ENCODE data around the gene UNK. TPM values are rescaled to one million over a fixed set of nuclear protein-coding genes. Genes with fewer than 3 reads are reported as not detected.

Gene UNK
- total RNA-seq, 1 experiment from 2014 or later: 27.8 TPM

GRCh38 chr17:75739801-75740200 lies 44.8 kb upstream of the UNK start:
- H3K27ac ChIP-seq: no peak overlapping the region
- no peaks in the 10 kb centered on the region for H3K79me2 ChIP-seq (ENCODE audit: low read depth)
- no TSS peak for BruUV-seq (replicated peaks)
- H3K9me2 ChIP-seq (ENCODE audit: insufficient read depth): no peaks in the 10 kb centered on the region
- H3K27me3 ChIP-seq (ENCODE audit: insufficient read depth, low read depth): no peaks in the 10 kb centered on the region
- peaks cover 22% of the 10 kb centered on the region for H3F3A ChIP-seq (ENCODE audit: insufficient read depth, low read depth)
- intact Hi-C loops (cut with micrococcal nuclease; ENCODE audit: unreplicated experiment): no loop called here
- no peak for DNase-seq
- no peak overlapping the region for H3K4me3 ChIP-seq
- no peaks in the 10 kb centered on the region for H3K9me3 ChIP-seq (ENCODE audit: insufficient read depth, low read depth)
- no peak overlapping the region for H2AFZ ChIP-seq
- peaks cover 6% of the 10 kb centered on the region; the same call in 1 of the 2 replicates for H3K36me3 ChIP-seq (ENCODE audit: low read depth)
- H3K4me1 ChIP-seq (replicated peaks; ENCODE audit: insufficient read depth): no peaks in the 10 kb centered on the region
- H4K20me1 ChIP-seq (ENCODE audit: insufficient read depth): peaks cover 6% of the 10 kb centered on the region
- ChIA-PET CTCF (no interaction called here), POLR2A (ENCODE audit: unreplicated experiment) (no interaction called here)
- H3K4me2 ChIP-seq: no peak overlapping the region
- no peak for TF ChIP-seq EZH2 (IDR thresholded peaks at IDR 0.05; ENCODE audit: low read depth)
- TF ChIP-seq, protein P1, sequence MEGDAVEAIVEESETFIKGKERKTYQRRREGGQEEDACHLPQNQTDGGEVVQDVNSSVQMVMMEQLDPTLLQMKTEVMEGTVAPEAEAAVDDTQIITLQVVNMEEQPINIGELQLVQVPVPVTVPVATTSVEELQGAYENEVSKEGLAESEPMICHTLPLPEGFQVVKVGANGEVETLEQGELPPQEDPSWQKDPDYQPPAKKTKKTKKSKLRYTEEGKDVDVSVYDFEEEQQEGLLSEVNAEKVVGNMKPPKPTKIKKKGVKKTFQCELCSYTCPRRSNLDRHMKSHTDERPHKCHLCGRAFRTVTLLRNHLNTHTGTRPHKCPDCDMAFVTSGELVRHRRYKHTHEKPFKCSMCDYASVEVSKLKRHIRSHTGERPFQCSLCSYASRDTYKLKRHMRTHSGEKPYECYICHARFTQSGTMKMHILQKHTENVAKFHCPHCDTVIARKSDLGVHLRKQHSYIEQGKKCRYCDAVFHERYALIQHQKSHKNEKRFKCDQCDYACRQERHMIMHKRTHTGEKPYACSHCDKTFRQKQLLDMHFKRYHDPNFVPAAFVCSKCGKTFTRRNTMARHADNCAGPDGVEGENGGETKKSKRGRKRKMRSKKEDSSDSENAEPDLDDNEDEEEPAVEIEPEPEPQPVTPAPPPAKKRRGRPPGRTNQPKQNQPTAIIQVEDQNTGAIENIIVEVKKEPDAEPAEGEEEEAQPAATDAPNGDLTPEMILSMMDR (conservative IDR thresholded peaks at IDR 0.05): no peak

GRCh38 chr17:75740215-75740614 lies 44.4 kb upstream of the UNK start:
- H3K9me2 ChIP-seq (ENCODE audit: insufficient read depth): no peaks in the 10 kb centered on the region
- DNase-seq: no peak
- intact Hi-C loops (cut with micrococcal nuclease; ENCODE audit: unreplicated experiment): no loop called here
- ChIA-PET POLR2A (ENCODE audit: unreplicated experiment) (interaction anchor here (0.7 kb wide), 1 partner anchor 51 kb away, joined by 3 read pairs; no protein-coding TSS in a partner anchor), CTCF (interaction anchor here (0.5 kb wide), 1 partner anchor 89 kb away, joined by 6 read pairs; no protein-coding TSS in a partner anchor)
- H2AFZ ChIP-seq: no peak overlapping the region
- no peak overlapping the region for H3K4me2 ChIP-seq
- H3K36me3 ChIP-seq (ENCODE audit: low read depth): peaks cover 8% of the 10 kb centered on the region; the same call in 1 of the 2 replicates
- no peaks in the 10 kb centered on the region for H3K4me1 ChIP-seq (replicated peaks; ENCODE audit: insufficient read depth)
- TF ChIP-seq, protein P1 (conservative IDR thresholded peaks at IDR 0.05): no peak
- TF ChIP-seq EZH2 (IDR thresholded peaks at IDR 0.05; ENCODE audit: low read depth): no peak
- no peak overlapping the region for H3K27ac ChIP-seq
- no peak overlapping the region for H3K4me3 ChIP-seq
- peaks cover 20% of the 10 kb centered on the region; the same call in 1 of the 2 replicates for H3F3A ChIP-seq (ENCODE audit: insufficient read depth, low read depth)
- H3K27me3 ChIP-seq (ENCODE audit: insufficient read depth, low read depth): no peaks in the 10 kb centered on the region
- no peaks in the 10 kb centered on the region for H3K79me2 ChIP-seq (ENCODE audit: low read depth)
- H3K9me3 ChIP-seq (ENCODE audit: insufficient read depth, low read depth): no peaks in the 10 kb centered on the region
- BruUV-seq (replicated peaks): no TSS peak
- H4K20me1 ChIP-seq (ENCODE audit: insufficient read depth): peaks cover 6% of the 10 kb centered on the region

GRCh38 chr17:75740631-75741077 lies 44.0 kb upstream of the UNK start:
- no peaks in the 10 kb centered on the region for H3K9me2 ChIP-seq (ENCODE audit: insufficient read depth)
- no peaks in the 10 kb centered on the region for H3K27me3 ChIP-seq (ENCODE audit: insufficient read depth, low read depth)
- intact Hi-C loops (cut with micrococcal nuclease; ENCODE audit: unreplicated experiment): no loop called here
- H3F3A ChIP-seq (ENCODE audit: insufficient read depth, low read depth): peaks cover 21% of the 10 kb centered on the region; the same call in 1 of the 2 replicates
- no peak overlapping the region for H3K27ac ChIP-seq
- no peak for TF ChIP-seq EZH2 (IDR thresholded peaks at IDR 0.05; ENCODE audit: low read depth)
- TF ChIP-seq, protein P1 (conservative IDR thresholded peaks at IDR 0.05): no peak
- H4K20me1 ChIP-seq (ENCODE audit: insufficient read depth): peaks cover 6% of the 10 kb centered on the region
- ChIA-PET CTCF (interaction anchor here (0.5 kb wide), 1 partner anchor 89 kb away, joined by 6 read pairs; no protein-coding TSS in a partner anchor), POLR2A (ENCODE audit: unreplicated experiment) (interaction anchor here (0.7 kb wide), 1 partner anchor 51 kb away, joined by 3 read pairs; no protein-coding TSS in a partner anchor)
- no peak overlapping the region for H2AFZ ChIP-seq
- H3K4me1 ChIP-seq (replicated peaks; ENCODE audit: insufficient read depth): no peaks in the 10 kb centered on the region
- H3K4me2 ChIP-seq: no peak overlapping the region
- no TSS peak for BruUV-seq (replicated peaks)
- no peaks in the 10 kb centered on the region for H3K9me3 ChIP-seq (ENCODE audit: insufficient read depth, low read depth)
- no peaks in the 10 kb centered on the region for H3K79me2 ChIP-seq (ENCODE audit: low read depth)
- H3K36me3 ChIP-seq (ENCODE audit: low read depth): peaks cover 8% of the 10 kb centered on the region; the same call in 1 of the 2 replicates
- DNase-seq: no peak
- H3K4me3 ChIP-seq: no peak overlapping the region
